Calu3 (cell line): Measurements from ENCODE around the gene PODN. TPM values are rescaled to one million over a fixed set of nuclear protein-coding genes. Genes with fewer than 3 reads are reported as not detected.

Experiments
- BruUV-seq: library from RNA; stranded (reverse); fragments of 400-500 nt; replicated peaks from 2 replicates; lab custom pipeline; 2021; lab: Mats Ljungman, UMichigan
- CTCF ChIA-PET: fragments of 300-600 bp; sonication (Branson Sonifier 250); formaldehyde crosslinking; loops from one replicate; lab custom pipeline; 2022; ENCODE audit warnings: antibody characterized with exemption; lab: Charles Lee
- DNase-seq: peaks from one replicate; pipeline ENCODE4 v3.0.0; 2022
- H3K27ac Mint-ChIP-seq: one replicate; pipeline ENCODE4 v1.8.0; 2022; ENCODE audit warnings: mixed read lengths; ENCODE audit not compliant: unreplicated experiment
- H3K27me3 Mint-ChIP-seq: one replicate; pipeline ENCODE4 v1.8.0; 2022; ENCODE audit warnings: mixed read lengths; ENCODE audit not compliant: unreplicated experiment
- H3K36me3 Mint-ChIP-seq: one replicate; pipeline ENCODE4 v1.8.0; 2022; ENCODE audit warnings: mild to moderate bottlenecking, moderate library complexity, mixed read lengths; ENCODE audit not compliant: insufficient read depth, unreplicated experiment
- H3K4me1 Mint-ChIP-seq: one replicate; pipeline ENCODE4 v1.8.0; 2022; ENCODE audit warnings: mild to moderate bottlenecking, low read depth, mixed read lengths; ENCODE audit not compliant: unreplicated experiment
- H3K4me3 Mint-ChIP-seq: one replicate; pipeline ENCODE4 v1.8.0; 2022; ENCODE audit warnings: mild to moderate bottlenecking, low read depth, moderate library complexity, mixed read lengths; ENCODE audit not compliant: unreplicated experiment
- H3K9me3 Mint-ChIP-seq: one replicate; pipeline ENCODE4 v1.8.0; 2022; ENCODE audit warnings: low read depth, mixed read lengths; ENCODE audit not compliant: unreplicated experiment
- CTCF ChIP-seq: fragments of 200-600 bp; IDR thresholded peaks from one replicate; pipeline ENCODE4 v1.8.0; 2022; ENCODE audit warnings: antibody characterized with exemption; ENCODE audit not compliant: unreplicated experiment
- intact Hi-C: fragments of 100-400 bp; cut with micrococcal nuclease; formaldehyde crosslinking; loops from one replicate; pipeline ENCODE4 v1.10.0; 2022; ENCODE audit not compliant: unreplicated experiment
- total RNA-seq: library from RNA; stranded (reverse); gene quantifications from 2 replicates; pipeline ENCODE4 v1.2.3, GENCODE V29; 2022

The PODN gene
- total RNA-seq, 1 experiment from 2014 or later = not detected

- no peaks in the 10 kb centered on the region for H3K4me1 Mint-ChIP-seq
- H3K9me3 Mint-ChIP-seq = no peaks in the 10 kb centered on the region
- BruUV-seq = no TSS peak
- CTCF ChIA-PET = interaction anchor here (1.6 kb wide), 1 partner anchor 21 kb away, joined by 3 read pairs; no protein-coding TSS in a partner anchor
- H3K27ac Mint-ChIP-seq = no peak overlapping the region
- no peak for TF ChIP-seq CTCF
- DNase-seq = no peak
- no peaks in the 10 kb centered on the region for H3K36me3 Mint-ChIP-seq
- H3K4me3 Mint-ChIP-seq = no peak overlapping the region
- H3K27me3 Mint-ChIP-seq = no peaks in the 10 kb centered on the region
- intact Hi-C loops = no loop called here
Measured at GRCh38 chr1:53075206-53075605, 13.2 kb downstream of the PODN start.

- BruUV-seq = no TSS peak
Measured at GRCh38 chr1:53075761-53076163, 13.7 kb downstream of the PODN start.

GRCh38 chr1:53076165-53076564, 14.2 kb downstream of the PODN start:
- no TSS peak for BruUV-seq
- no peaks in the 10 kb centered on the region for H3K9me3 Mint-ChIP-seq
- TF ChIP-seq CTCF = no peak
- no peaks in the 10 kb centered on the region for H3K36me3 Mint-ChIP-seq
- CTCF ChIA-PET = interaction anchor here (1.6 kb wide), 1 partner anchor 22 kb away, joined by 3 read pairs; no protein-coding TSS in a partner anchor
- no peaks in the 10 kb centered on the region for H3K4me1 Mint-ChIP-seq
- DNase-seq = no peak
- H3K27ac Mint-ChIP-seq = no peak overlapping the region
- intact Hi-C loops = no loop called here
- H3K27me3 Mint-ChIP-seq = no peaks in the 10 kb centered on the region
- no peak overlapping the region for H3K4me3 Mint-ChIP-seq

More at GRCh38 chr1:53075761-53076163, 13.7 kb downstream of the PODN start:
- no peak for TF ChIP-seq CTCF
- Mint-ChIP-seq H3K27me3 (no peaks in the 10 kb centered on the region), H3K36me3 (no peaks in the 10 kb centered on the region), H3K4me3 (no peak overlapping the region), H3K27ac (no peak overlapping the region), H3K4me1 (no peaks in the 10 kb centered on the region), H3K9me3 (no peaks in the 10 kb centered on the region)
- DNase-seq = no peak
- intact Hi-C loops = no loop called here
- CTCF ChIA-PET = interaction anchor here (1.6 kb wide), 1 partner anchor 22 kb away, joined by 3 read pairs; no protein-coding TSS in a partner anchor

GRCh38 chr1:53076721-53077598, 14.9 kb downstream of the PODN start:
- intact Hi-C loops = no loop called here
- no peak for DNase-seq
- H3K27me3 Mint-ChIP-seq = no peaks in the 10 kb centered on the region
- H3K9me3 Mint-ChIP-seq = no peaks in the 10 kb centered on the region
- no peak for TF ChIP-seq CTCF
- no peak overlapping the region for H3K27ac Mint-ChIP-seq
- BruUV-seq = no TSS peak
- H3K4me3 Mint-ChIP-seq = no peak overlapping the region
- H3K4me1 Mint-ChIP-seq = no peaks in the 10 kb centered on the region
- H3K36me3 Mint-ChIP-seq = no peaks in the 10 kb centered on the region
- CTCF ChIA-PET = interaction anchor here (1.6 kb wide), 1 partner anchor 23 kb away, joined by 3 read pairs; no protein-coding TSS in a partner anchor
